GM20431 (cell line): ENCODE measurements around the gene PHLDA1.

ENCODE experiments used
- in situ Hi-C: fragments of 300-500 bp; cut with MseI, MboI; formaldehyde crosslinking; loops from one replicate; pipeline ENCODE4 v1.15.0; 2020; ENCODE audit warnings: low sequenced_read_pairs; ENCODE audit not compliant: unreplicated experiment

The PHLDA1 gene

GRCh38 chr12:76031414-76032042 is at the start of gene PHLDA1:
PHLDA1 (minus strand) TSS chr12:76031776.
- in situ Hi-C loops = loop anchor here (10.0 kb wide), 1 partner anchor 497 kb away; no protein-coding TSS in a partner anchor

- in situ Hi-C loops = no loop called here
These were observed 49.3 kb upstream of the PHLDA1 start for GRCh38 chr12:76080729-76081415.

- in situ Hi-C loops = no loop called here
These were observed 48.6 kb upstream of the PHLDA1 start for GRCh38 chr12:76080017-76080728.

GRCh38 chr12:76078748-76079147 is 47.2 kb upstream of the PHLDA1 start:
- in situ Hi-C loops = no loop called here

GRCh38 chr12:76075448-76075847 is 43.9 kb upstream of the PHLDA1 start:
- in situ Hi-C loops = no loop called here

- in situ Hi-C loops = no loop called here
These were observed 43.2 kb upstream of the PHLDA1 start for GRCh38 chr12:76074701-76075336.

- in situ Hi-C loops = no loop called here
These were observed 42.0 kb upstream of the PHLDA1 start for GRCh38 chr12:76073561-76073960.

- in situ Hi-C loops = no loop called here
These were observed 41.0 kb upstream of the PHLDA1 start for GRCh38 chr12:76072568-76072967.

GRCh38 chr12:76069339-76069738 is 37.8 kb upstream of the PHLDA1 start:
- in situ Hi-C loops = no loop called here

- in situ Hi-C loops = no loop called here
These were observed 34.3 kb upstream of the PHLDA1 start for GRCh38 chr12:76065917-76066316.

- in situ Hi-C loops = no loop called here
These were observed 33.3 kb upstream of the PHLDA1 start for GRCh38 chr12:76064904-76065303.

- in situ Hi-C loops = no loop called here
These were observed 28.5 kb upstream of the PHLDA1 start for GRCh38 chr12:76060111-76060510.

GRCh38 chr12:76057326-76057725 is 25.8 kb upstream of the PHLDA1 start:
- in situ Hi-C loops = no loop called here

- in situ Hi-C loops = no loop called here
These were observed 23.8 kb upstream of the PHLDA1 start for GRCh38 chr12:76055393-76055792.

- in situ Hi-C loops = no loop called here
These were observed 18.1 kb upstream of the PHLDA1 start for GRCh38 chr12:76049575-76050251.

- in situ Hi-C loops = no loop called here
These were observed 16.2 kb upstream of the PHLDA1 start for GRCh38 chr12:76047742-76048141.

GRCh38 chr12:76047060-76047459 is 15.5 kb upstream of the PHLDA1 start:
- in situ Hi-C loops = no loop called here

GRCh38 chr12:76043377-76043776 is 11.8 kb upstream of the PHLDA1 start:
- in situ Hi-C loops = no loop called here

- in situ Hi-C loops = no loop called here
These were observed 10.6 kb upstream of the PHLDA1 start for GRCh38 chr12:76042147-76042546.

GRCh38 chr12:76041406-76041805 is 9.8 kb upstream of the PHLDA1 start:
- in situ Hi-C loops = no loop called here
